HepG2 (cell line): ENCODE measurements around the gene TNNI3K. TPM values are rescaled to one million over a fixed set of nuclear protein-coding genes. Genes with fewer than 3 reads are reported as not detected.

Experiments
- ATAC-seq: fragments of 200-7000 bp; cut with Tn5 transposase; 3 replicates; pipeline ENCODE4 v1.9.1; 2020; ENCODE audit warnings: mild to moderate bottlenecking, moderate library complexity
- BruUV-seq: library from RNA; stranded (reverse); fragments of 400-500 nt; replicated peaks from 2 replicates; lab custom pipeline; 2021; lab: Mats Ljungman, UMichigan
- CTCF ChIA-PET: fragments of 300-600 bp; formaldehyde crosslinking; extraction: SDS; loops from one replicate; lab custom pipeline; 2021; ENCODE audit warnings: low total read pairs, inconsistent platforms, low intra/inter-chr PET ratio; lab: Yijun Ruan, JAX
- POLR2A ChIA-PET: fragments of 350-600 bp; sonication (Branson Sonifier 250); formaldehyde crosslinking; loops from one replicate; lab custom pipeline; 2020; ENCODE audit warnings: antibody characterized with exemption, inconsistent platforms; lab: Yijun Ruan, JAX
- DNase-seq: peaks from one replicate; pipeline ENCODE4 v3.0.0-alpha.2; 2015; ENCODE audit warnings: low spot score
- FAIRE-seq: peaks from 3 replicates; lab custom pipeline; 2011; peaks lifted over from hg19 to GRCh38; lab: Jason Lieb, UNC
- H2AFZ ChIP-seq: one replicate; pipeline ENCODE4 v1.6.1; 2011; ENCODE audit warnings: low read length, inconsistent platforms
- H3K27ac ChIP-seq: fragments of 300-600 bp; 3 replicates; pipeline ENCODE4 v1.8.0; 2011; ENCODE audit warnings: mixed run types, mild to moderate bottlenecking, mixed read lengths, low read length, inconsistent platforms; ENCODE audit not compliant: insufficient read depth; ENCODE audit errors: extremely low read length
- H3K27me3 ChIP-seq, 2 experiments: fragments of 200-600 bp in 1 of 2; 2 replicates in 1 of 2; 3 replicates in 1 of 2; pipeline versions ENCODE4 v1.6.0 to v1.8.0; 2011; ENCODE audit warnings: low read length in 2 of 2, mild to moderate bottlenecking in 2 of 2, moderate library complexity in 2 of 2, inconsistent platforms in 1 of 2; ENCODE audit not compliant: insufficient read depth in 2 of 2, control insufficient read depth in 1 of 2
- H3K36me3 ChIP-seq, 2 experiments: fragments of 200-600 bp in 1 of 2; replicated peaks in 1 of 2; 2 replicates in 1 of 2; 3 replicates in 1 of 2; pipeline versions ENCODE4 v1.5.1 to v1.8.0; 2011; ENCODE audit warnings: low read length in 2 of 2, inconsistent platforms in 1 of 2; ENCODE audit not compliant: insufficient read depth in 2 of 2, control insufficient read depth in 1 of 2
- H3K4me1 ChIP-seq: 2 replicates; pipeline ENCODE4 v1.5.1; 2012; ENCODE audit warnings: low read length, inconsistent platforms; ENCODE audit not compliant: insufficient read depth
- H3K4me2 ChIP-seq: 2 replicates; pipeline ENCODE4 v1.6.0; 2011; ENCODE audit warnings: low read depth, low read length, inconsistent platforms
- H3K4me3 ChIP-seq, 3 experiments: fragments of 200-600 bp in 1 of 3; sonication (generic), shearing (Covaris generic) in 1 of 3; replicated peaks in 1 of 3; 2 replicates each; pipeline ENCODE4 v1.5.1; 2011 to 2016; ENCODE audit warnings: low read length in 3 of 3, inconsistent platforms in 2 of 3, low read depth in 2 of 3, mild to moderate bottlenecking in 2 of 3, control low read depth in 1 of 3, mixed read lengths in 1 of 3; ENCODE audit not compliant: insufficient read depth in 1 of 3
- H3K79me2 ChIP-seq: one replicate; pipeline ENCODE4 v1.6.1; 2011; ENCODE audit warnings: low read length, inconsistent platforms; ENCODE audit not compliant: insufficient read depth
- H3K9ac ChIP-seq: 2 replicates; pipeline ENCODE4 v1.6.0; 2011; ENCODE audit warnings: mild to moderate bottlenecking, low read depth, low read length, inconsistent platforms; ENCODE audit not compliant: insufficient read depth
- H3K9me3 ChIP-seq: 2 replicates; pipeline ENCODE4 v1.5.1; 2012; ENCODE audit warnings: mild to moderate bottlenecking, low read length
- H4K20me1 ChIP-seq: 2 replicates; pipeline ENCODE4 v1.6.0; 2011; ENCODE audit warnings: inconsistent platforms, mild to moderate bottlenecking, low read length, moderate library complexity; ENCODE audit not compliant: insufficient read depth
- BORCS8-MEF2B ChIP-seq: sonication (generic); formaldehyde crosslinking; IDR thresholded peaks from 2 replicates; pipeline ENCODE4 v1.8.0; 2022; ENCODE audit warnings: mild to moderate bottlenecking, missing genetic modification reagents
- GATAD2A ChIP-seq: IDR thresholded peaks from 2 replicates; pipeline ENCODE4 v1.6.1; 2016
- MED1 ChIP-seq: sonication (generic); formaldehyde crosslinking; IDR thresholded peaks from 2 replicates; pipeline ENCODE4 v1.4.0; 2020; ENCODE audit warnings: missing genetic modification reagents
- NCOA5 ChIP-seq: sonication (generic); formaldehyde crosslinking; IDR thresholded peaks from 2 replicates; pipeline ENCODE4 v1.4.0; 2020; ENCODE audit warnings: missing genetic modification reagents
- POLR2AphosphoS5 ChIP-seq: IDR thresholded peaks from 2 replicates; pipeline ENCODE4 v1.6.1; 2012; ENCODE audit warnings: low read depth, low read length
- TBP ChIP-seq: sonication (generic); formaldehyde crosslinking; IDR thresholded peaks from 2 replicates; pipeline ENCODE4 v1.5.0; 2020; ENCODE audit warnings: missing genetic modification reagents
- TOE1 ChIP-seq: sonication (generic); formaldehyde crosslinking; IDR thresholded peaks from 2 replicates; pipeline ENCODE4 v1.4.0; 2020; ENCODE audit warnings: mild to moderate bottlenecking, missing genetic modification reagents
- ZNF274 ChIP-seq: sonication (generic); formaldehyde crosslinking; IDR thresholded peaks from 2 replicates; pipeline ENCODE4 v1.5.1; 2020; ENCODE audit warnings: mild to moderate bottlenecking, missing genetic modification reagents
- ZNF772 ChIP-seq: sonication (generic); formaldehyde crosslinking; IDR thresholded peaks from 2 replicates; pipeline ENCODE4 v1.5.0; 2020; ENCODE audit warnings: mild to moderate bottlenecking, missing genetic modification reagents
- WGBS: methylation state at CpG from one replicate; pipeline ENCODE4 v1.1.6; 2017; ENCODE audit warnings: low lambda C conversion rate; 5-methylcytosine and 5-hydroxymethylcytosine counted together
- in situ Hi-C: cut with HindIII; loops from 2 replicates; pipeline ENCODE4 v1.10.0; 2017; ENCODE audit warnings: low pct_unique_long_range_greater_than_20kb; ENCODE audit not compliant: extremely low pct_ligation_motif_present
- intact Hi-C: fragments of 100-400 bp; cut with micrococcal nuclease; formaldehyde crosslinking; loops from one replicate; pipeline ENCODE4 v1.10.0; 2022; ENCODE audit not compliant: unreplicated experiment
- polyA plus RNA-seq, 8 experiments: library from polyadenylated mRNA; depleted of rRNA in 3 of 8; stranded (reverse) in 7 of 8; unstranded in 1 of 8; fragments of >200 nt; fragmentation: Illumina TruSeq in 4 of 8; extraction: Trizol in 4 of 8; gene quantifications; 2 replicates each; pipeline versions ENCODE4 v1.2.1 to v1.2.3, GENCODE V29; 2011 to 2016; ENCODE audit warnings: low read depth in 4 of 8, missing spikeins in 1 of 8, mixed read lengths in 1 of 8; ENCODE audit not compliant: insufficient read depth in 1 of 8
- total RNA-seq, 5 experiments: library from RNA; depleted of rRNA; stranded (reverse); fragments of >200 nt; fragmentation: Illumina TruSeq; extraction: Trizol; gene quantifications; 2 replicates each; pipeline ENCODE4 v1.2.3, GENCODE V29; 2016; ENCODE audit warnings: low read depth in 1 of 5
- TF ChIP-seq, protein P1 (sequence below): sonication (generic); formaldehyde crosslinking; IDR thresholded peaks from 2 replicates; pipeline ENCODE4 v1.4.0; 2020; ENCODE audit warnings: missing genetic modification reagents, low read depth, mild to moderate bottlenecking, borderline replicate concordance
- TF ChIP-seq, protein P2 (sequence below): sonication (generic); formaldehyde crosslinking; conservative IDR thresholded peaks from 2 replicates; pipeline ENCODE4 v1.4.0; 2020; ENCODE audit warnings: mild to moderate bottlenecking, missing genetic modification reagents, moderate library complexity

TNNI3K gene
- total and polyA plus RNA-seq, 2 of the 13 experiments (the other 11 are each of a cell fraction or from before 2014, with no cell fraction given): 1.1 TPM; not detected in 1

DNA sequence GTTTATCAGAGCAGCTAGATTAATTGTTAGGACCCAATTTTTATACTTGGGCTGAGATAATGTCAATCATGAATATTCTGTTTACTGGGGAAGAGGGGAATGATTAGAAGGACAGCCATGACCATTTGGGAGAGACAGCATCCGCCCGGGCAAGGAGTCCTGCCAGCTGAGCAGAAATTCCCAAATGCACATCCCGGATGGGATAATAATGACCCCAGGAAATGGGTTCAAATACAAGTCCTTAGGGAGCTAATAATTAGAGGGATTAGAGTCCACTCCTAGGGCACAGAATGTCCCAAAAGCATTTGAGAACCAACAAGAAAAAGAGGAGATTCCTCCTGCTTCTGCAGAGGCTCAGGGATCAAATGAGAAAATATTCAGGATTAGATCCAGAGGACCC lies 161.3 kb downstream of the TNNI3K start:
- no peaks in the 10 kb centered on the region for H3K9me3 ChIP-seq
- in situ Hi-C loops: no loop called here
- no peaks in the 10 kb centered on the region for H3K36me3 ChIP-seq
- ChIA-PET CTCF (no interaction called here), POLR2A (no interaction called here)
- ATAC-seq: no peak
- no peak overlapping the region for H3K4me2 ChIP-seq
- H3K27me3 ChIP-seq: no peaks in the 10 kb centered on the region
- intact Hi-C loops: no loop called here
- 24% methylated on average over 3 of the region's 3 CpGs for WGBS
- no peak overlapping the region for H3K9ac ChIP-seq
- TF ChIP-seq ZNF772 (CRISPR knock-in tag) (no peak), TBP (no peak), MED1 (no peak), ZNF274 (CRISPR knock-in tag) (no peak), NCOA5 (CRISPR knock-in tag) (no peak), POLR2AphosphoS5 (no peak), GATAD2A (CRISPR knock-in tag) (no peak), TOE1 (no peak), BORCS8-MEF2B (no peak)
- TF ChIP-seq, protein P1, sequence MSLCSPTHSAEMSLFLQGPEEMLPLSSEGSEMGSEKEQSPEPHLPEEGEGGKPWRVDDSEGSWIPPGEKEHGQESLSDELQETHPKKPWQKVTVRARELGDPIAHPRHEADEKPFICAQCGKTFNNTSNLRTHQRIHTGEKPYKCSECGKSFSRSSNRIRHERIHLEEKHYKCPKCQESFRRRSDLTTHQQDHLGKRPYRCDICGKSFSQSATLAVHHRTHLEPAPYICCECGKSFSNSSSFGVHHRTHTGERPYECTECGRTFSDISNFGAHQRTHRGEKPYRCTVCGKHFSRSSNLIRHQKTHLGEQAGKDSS (CRISPR knock-in tag): no peak
- TF ChIP-seq, protein P2, sequence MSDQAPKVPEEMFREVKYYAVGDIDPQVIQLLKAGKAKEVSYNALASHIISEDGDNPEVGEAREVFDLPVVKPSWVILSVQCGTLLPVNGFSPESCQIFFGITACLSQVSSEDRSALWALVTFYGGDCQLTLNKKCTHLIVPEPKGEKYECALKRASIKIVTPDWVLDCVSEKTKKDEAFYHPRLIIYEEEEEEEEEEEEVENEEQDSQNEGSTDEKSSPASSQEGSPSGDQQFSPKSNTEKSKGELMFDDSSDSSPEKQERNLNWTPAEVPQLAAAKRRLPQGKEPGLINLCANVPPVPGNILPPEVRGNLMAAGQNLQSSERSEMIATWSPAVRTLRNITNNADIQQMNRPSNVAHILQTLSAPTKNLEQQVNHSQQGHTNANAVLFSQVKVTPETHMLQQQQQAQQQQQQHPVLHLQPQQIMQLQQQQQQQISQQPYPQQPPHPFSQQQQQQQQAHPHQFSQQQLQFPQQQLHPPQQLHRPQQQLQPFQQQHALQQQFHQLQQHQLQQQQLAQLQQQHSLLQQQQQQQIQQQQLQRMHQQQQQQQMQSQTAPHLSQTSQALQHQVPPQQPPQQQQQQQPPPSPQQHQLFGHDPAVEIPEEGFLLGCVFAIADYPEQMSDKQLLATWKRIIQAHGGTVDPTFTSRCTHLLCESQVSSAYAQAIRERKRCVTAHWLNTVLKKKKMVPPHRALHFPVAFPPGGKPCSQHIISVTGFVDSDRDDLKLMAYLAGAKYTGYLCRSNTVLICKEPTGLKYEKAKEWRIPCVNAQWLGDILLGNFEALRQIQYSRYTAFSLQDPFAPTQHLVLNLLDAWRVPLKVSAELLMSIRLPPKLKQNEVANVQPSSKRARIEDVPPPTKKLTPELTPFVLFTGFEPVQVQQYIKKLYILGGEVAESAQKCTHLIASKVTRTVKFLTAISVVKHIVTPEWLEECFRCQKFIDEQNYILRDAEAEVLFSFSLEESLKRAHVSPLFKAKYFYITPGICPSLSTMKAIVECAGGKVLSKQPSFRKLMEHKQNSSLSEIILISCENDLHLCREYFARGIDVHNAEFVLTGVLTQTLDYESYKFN: no peak
- no peak overlapping the region for H2AFZ ChIP-seq
- BruUV-seq: no TSS peak
- DNase-seq: no peak
- FAIRE-seq: no peak
- H3K27ac ChIP-seq: no peak overlapping the region
- H3K4me1 ChIP-seq: no peaks in the 10 kb centered on the region
- H3K79me2 ChIP-seq: no peaks in the 10 kb centered on the region
- no peaks in the 10 kb centered on the region for H4K20me1 ChIP-seq
- H3K4me3 ChIP-seq: no peak overlapping the region
